ENCODE data around the gene SPRY1.

GRCh38 chr4:123449362-123449761 is 52.8 kb downstream of the SPRY1 start:
- TF ChIP-seq CTCF (IDR thresholded peaks at IDR 0.05; ENCODE audit: insufficient read depth, low read length) (no peak), SPI1 (IDR thresholded peaks at IDR 0.05; ENCODE audit: borderline replicate concordance, low read depth) (no peak), POLR2AphosphoS5 (IDR thresholded peaks at IDR 0.05; ENCODE audit: low read depth) (no peak)
